ENCODE results near the gene KRTAP19-2. TPM values are rescaled to one million over a fixed set of nuclear protein-coding genes. Genes with fewer than 3 reads are reported as not detected.
"Not testable (repeated sequence)": the region's sequence is repeated elsewhere in the genome, so short reads cannot be mapped to it uniquely, and the experiment has no call there.

KRTAP19-2 gene
- total RNA-seq = not detected
- long read RNA-seq = 0 reads

GRCh38 chr21:30487336-30487735 lies at the start of gene KRTAP19-2:
TSS of gene KRTAP19-2 (minus strand) at chr21:30487436. CDS start at chr21:30487348, 88 bp downstream.
- ATAC-seq = peak; percentile 29
- no peak for TF ChIP-seq CTCF (IDR thresholded peaks at IDR 0.05)
- Histone ChIP-seq H3K4me3 (no peak within 1 kb of the TSS), H3K27ac (no peak within 1 kb of the TSS), H3K9me3 (no peaks in the 10 kb centered on the region), H3K36me3 (no peaks in the 10 kb centered on the region), H3K27me3 (no peaks in the 10 kb centered on the region), H3K4me1 (no peaks in the 10 kb centered on the region)
- no peak for DNase-seq
- intact Hi-C loops (cut with DNase I) = no loop called here

- TF ChIP-seq CTCF (IDR thresholded peaks at IDR 0.05) = no peak
- Histone ChIP-seq H3K36me3 (no peaks in the 10 kb centered on the region), H3K4me1 (no peaks in the 10 kb centered on the region), H3K27ac (no peak overlapping the region), H3K27me3 (no peaks in the 10 kb centered on the region), H3K9me3 (no peaks in the 10 kb centered on the region), H3K4me3 (no peak overlapping the region)
- ATAC-seq (no peak), DNase-seq (no peak)
- intact Hi-C loops (cut with DNase I) = no loop called here
Measured at GRCh38 chr21:30518876-30519275, 31.6 kb upstream of the KRTAP19-2 start.

GRCh38 chr21:30515681-30516080 lies 28.4 kb upstream of the KRTAP19-2 start:
- H3K36me3 ChIP-seq = no peaks in the 10 kb centered on the region
- no peak for ATAC-seq
- no peak for TF ChIP-seq CTCF (IDR thresholded peaks at IDR 0.05)
- H3K27ac ChIP-seq = no peak overlapping the region
- no peaks in the 10 kb centered on the region for H3K4me1 ChIP-seq
- no peaks in the 10 kb centered on the region for H3K9me3 ChIP-seq
- no peak for DNase-seq
- intact Hi-C loops (cut with DNase I) = no loop called here
- H3K27me3 ChIP-seq = no peaks in the 10 kb centered on the region
- no peak overlapping the region for H3K4me3 ChIP-seq

- H3K27me3 ChIP-seq; H3K27ac ChIP-seq; H3K4me3 ChIP-seq; intact Hi-C loops (cut with DNase I); H3K4me1 ChIP-seq; DNase-seq; H3K9me3 ChIP-seq; H3K36me3 ChIP-seq; ATAC-seq: not testable (repeated sequence)
- peak; percentile 31 for TF ChIP-seq CTCF (IDR thresholded peaks at IDR 0.05)
Measured at GRCh38 chr21:30505621-30506205, 18.5 kb upstream of the KRTAP19-2 start.

- Histone ChIP-seq H3K27me3 (no peaks in the 10 kb centered on the region), H3K4me3 (no peak within 1 kb of the TSS), H3K36me3 (no peaks in the 10 kb centered on the region), H3K27ac (no peak within 1 kb of the TSS), H3K9me3 (no peaks in the 10 kb centered on the region), H3K4me1 (no peaks in the 10 kb centered on the region)
- ATAC-seq (no peak), DNase-seq (no peak)
- TF ChIP-seq CTCF (IDR thresholded peaks at IDR 0.05) = no peak
- intact Hi-C loops (cut with DNase I) = no loop called here
Measured at GRCh38 chr21:30502041-30502440, 14.8 kb upstream of the KRTAP19-2 start, which contains the start of gene KRTAP19-5. TSS of gene KRTAP19-5 (minus strand) at chr21:30502141. CDS start at chr21:30502090, 51 bp downstream.

GRCh38 chr21:30497065-30497464 lies 9.8 kb upstream of the KRTAP19-2 start, which contains the start of gene KRTAP19-4:
TSS of gene KRTAP19-4 (minus strand) at chr21:30497165. CDS start at chr21:30497110, 55 bp downstream.
- intact Hi-C loops (cut with DNase I) = no loop called here
- no peaks in the 10 kb centered on the region for H3K27me3 ChIP-seq
- H3K9me3 ChIP-seq = no peaks in the 10 kb centered on the region
- no peak for TF ChIP-seq CTCF (IDR thresholded peaks at IDR 0.05)
- H3K4me3 ChIP-seq = no peak within 1 kb of the TSS
- no peaks in the 10 kb centered on the region for H3K36me3 ChIP-seq
- H3K4me1 ChIP-seq = no peaks in the 10 kb centered on the region
- ATAC-seq (peak; percentile 40), DNase-seq (no peak)
- no peak within 1 kb of the TSS for H3K27ac ChIP-seq
